EL (cell line): ENCODE results near the gene XKR3.
"Not testable (repeated sequence)": the region's sequence is repeated elsewhere in the genome, so short reads cannot be mapped to it uniquely, and the experiment has no call there.

Experiments used
- DNase-seq: peaks from one replicate; pipeline ENCODE4 v3.0.0-alpha.2; 2016

XKR3 gene

GRCh38 chr22:16734271-16734670 lies 90.9 kb downstream of the XKR3 start:
- not testable (repeated sequence) for DNase-seq
